Tongue (tissue), 2 donors: ENCODE data around the gene NKAIN2. TPM values are rescaled to one million over a fixed set of nuclear protein-coding genes. Genes with fewer than 3 reads are reported as not detected.
"Not testable (repeated sequence)": the region's sequence is repeated elsewhere in the genome, so short reads cannot be mapped to it uniquely, and the experiment has no call there.

ENCODE experiments used
- DNase-seq: peaks from one replicate; pipeline ENCODE4 v3.0.0-alpha.2; 2015
- total RNA-seq: library from RNA; depleted of rRNA; stranded (reverse); fragments of >200 nt; gene quantifications from one replicate; pipeline ENCODE4 v1.2.3, GENCODE V29; 2014

Gene NKAIN2
- total RNA-seq, 1 donor from 2014 or later, result 1.7 TPM

DNA sequence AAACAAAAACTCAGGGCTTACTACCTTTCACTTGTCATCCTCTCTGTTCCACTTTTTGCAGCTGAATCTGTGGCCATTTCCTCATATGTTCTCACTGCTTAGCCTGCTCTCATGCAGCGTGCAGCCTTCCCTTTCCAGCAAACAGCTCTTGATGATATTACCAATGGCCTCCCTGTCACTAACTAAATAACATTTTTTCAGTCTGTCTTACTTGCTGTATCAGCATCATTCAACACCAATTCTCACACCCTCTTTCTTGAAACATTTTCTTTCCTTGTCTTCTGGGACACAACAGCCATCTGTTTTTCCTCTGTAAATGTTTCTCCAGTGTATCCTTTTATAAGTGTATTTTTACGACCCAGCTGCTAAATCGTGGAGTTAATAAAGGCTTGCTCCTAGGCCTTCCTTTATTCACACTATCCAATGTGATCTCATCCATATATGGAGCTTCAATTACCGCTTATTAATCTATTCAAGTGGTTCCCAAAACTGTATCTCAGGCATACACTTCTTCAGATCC, 634.9 kb downstream of the NKAIN2 start:
- DNase-seq, result no peak

DNA sequence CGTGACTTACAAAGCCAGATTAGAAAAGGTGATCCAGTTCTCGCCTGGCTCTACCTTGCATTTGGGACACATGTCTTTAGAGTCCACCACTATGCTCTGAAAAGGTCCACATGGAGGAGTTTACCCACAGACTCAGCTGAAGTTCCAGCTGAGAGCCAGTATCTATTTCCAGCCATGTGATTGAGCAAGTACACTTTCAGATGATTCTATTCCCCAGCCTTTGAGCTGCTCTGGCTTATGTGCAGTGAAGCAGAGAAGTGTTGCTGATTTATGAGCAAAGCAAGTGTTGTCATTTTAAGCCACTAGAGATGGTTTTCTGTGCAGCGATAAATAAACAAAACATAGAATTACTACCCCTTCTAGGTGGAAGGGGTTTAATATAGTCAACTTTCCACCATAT, 637.8 kb downstream of the NKAIN2 start:
- no peak for DNase-seq

DNA sequence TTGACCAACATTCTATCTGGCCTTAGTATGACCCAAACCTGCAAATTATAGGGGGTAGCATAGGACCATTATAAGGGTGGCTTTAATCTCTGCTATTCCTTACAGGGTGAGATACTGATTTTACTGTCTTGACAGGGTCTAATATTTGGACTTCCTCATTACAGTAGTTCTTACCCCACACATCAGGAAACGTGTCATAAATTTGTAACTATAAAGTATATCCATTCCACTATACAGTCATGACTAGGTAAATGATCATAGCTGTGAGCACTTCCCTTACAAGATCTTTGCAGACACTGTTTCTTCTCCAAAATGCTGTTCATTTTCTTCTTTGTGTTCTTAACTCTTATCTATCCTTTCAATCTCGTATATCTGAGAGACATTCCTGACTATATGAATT, 639.9 kb downstream of the NKAIN2 start:
- no peak for DNase-seq

DNA sequence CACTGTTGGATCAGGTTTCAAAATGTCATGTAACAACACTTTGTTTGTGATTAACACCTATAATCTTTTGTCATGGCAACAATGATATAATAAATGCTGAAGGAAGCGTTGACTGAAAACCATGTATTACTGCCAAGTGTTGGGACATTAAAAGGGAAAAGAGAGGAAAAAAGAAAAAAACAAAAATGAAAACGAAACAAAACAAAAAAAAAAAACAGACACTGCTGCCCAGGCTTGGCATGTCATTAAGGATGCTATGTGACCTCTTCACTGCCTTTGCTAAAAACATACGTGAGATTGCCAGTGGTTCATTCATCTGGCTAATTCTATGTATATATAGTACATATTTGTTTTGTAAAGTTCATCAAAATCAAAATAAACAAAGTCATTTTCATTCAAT, 641.9 kb downstream of the NKAIN2 start:
- no peak for DNase-seq

DNA sequence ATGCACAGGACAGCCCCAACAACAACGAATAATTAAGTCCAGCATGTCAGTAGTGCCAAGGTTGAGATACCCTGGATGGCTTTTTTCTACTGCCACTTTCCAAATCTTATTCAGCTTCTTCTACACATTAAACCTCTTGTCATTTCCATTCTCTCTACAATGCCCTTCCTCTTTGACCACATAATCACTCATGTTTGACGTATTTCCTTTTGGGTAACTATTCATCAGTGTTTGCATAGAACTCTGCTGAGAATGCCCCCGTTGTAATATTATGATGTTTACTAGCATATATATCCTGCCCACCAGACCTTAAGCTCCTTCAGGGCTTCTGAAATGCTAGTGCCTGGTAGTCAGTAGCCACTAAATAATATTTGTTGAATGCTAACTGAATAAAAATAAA, 643.3 kb downstream of the NKAIN2 start:
- no peak for DNase-seq

DNA sequence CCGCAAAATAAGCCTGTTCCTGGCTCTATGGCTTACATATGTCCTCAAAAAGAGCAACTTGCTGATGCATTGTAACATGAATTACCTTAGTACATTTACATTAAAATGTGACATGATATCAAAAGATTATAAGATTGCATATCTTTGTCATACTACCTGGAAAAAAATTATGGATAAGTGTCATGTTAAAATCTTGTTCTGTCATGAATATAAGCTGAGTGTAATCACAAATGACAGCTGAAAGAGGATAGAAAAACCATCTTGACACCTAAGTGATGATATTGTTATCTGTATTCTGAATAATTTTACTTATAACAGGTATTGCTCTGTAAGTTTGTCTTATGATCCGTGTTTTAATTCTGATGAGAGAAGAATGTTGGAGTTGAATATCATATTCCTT, 655.6 kb downstream of the NKAIN2 start:
- no peak for DNase-seq

DNA sequence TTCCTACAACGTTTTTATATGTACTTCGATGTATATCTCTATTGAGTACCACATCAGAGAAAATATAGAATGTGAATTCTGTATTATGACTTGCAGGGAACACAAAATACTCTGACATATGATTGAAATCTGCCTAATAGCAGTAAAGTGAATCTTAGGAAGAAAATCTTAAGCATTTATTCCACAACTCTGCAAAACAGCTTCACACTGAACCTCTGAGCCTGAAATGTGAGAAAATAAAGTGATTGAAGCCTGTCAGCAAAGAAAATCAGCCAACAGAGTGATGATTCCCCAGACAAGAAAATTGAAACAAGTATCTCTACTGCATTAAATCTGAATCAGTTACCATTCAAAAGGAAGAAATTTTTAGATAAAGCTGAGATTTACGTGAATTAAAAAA, 659.1 kb downstream of the NKAIN2 start:
- DNase-seq, result no peak

DNA sequence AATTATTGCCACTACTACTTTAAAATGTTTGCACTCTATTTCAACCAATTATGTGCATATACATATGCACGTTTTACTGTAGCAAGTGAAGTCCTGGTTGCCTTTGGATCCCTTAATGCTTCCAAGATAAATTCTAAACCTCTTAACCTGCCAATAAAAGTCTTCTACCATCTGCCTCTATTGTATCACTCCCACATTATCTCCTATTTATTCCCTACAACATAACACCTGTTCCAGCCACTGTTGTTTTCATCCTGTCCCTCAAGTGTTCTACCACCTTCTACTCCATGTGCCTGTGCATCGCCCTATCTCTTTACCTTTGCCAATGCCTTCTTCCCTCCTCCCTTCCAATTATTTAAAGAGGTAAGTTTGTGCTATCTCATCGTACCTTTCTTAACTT, 659.6 kb downstream of the NKAIN2 start:
- DNase-seq, result no peak

DNA sequence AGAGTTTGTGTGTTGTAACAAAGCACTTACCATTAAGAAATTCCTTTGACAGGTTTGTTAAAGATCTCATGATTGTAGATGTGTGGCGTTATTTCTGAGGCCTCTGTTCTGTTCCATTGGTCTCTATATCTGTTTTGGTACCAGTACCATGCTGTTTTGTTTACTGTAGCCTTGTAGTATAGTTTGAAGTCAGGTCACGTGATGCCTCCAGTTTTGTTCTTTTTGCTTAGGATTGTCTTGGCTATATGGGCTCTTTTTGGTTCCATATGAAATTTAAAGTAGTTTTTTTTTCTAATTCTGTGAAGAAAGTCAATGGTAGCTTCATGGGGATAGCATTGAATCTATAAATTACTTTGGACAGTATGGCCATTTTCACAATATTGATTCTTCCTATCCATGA, 660.9 kb downstream of the NKAIN2 start:
- DNase-seq, result not testable (repeated sequence)

DNA sequence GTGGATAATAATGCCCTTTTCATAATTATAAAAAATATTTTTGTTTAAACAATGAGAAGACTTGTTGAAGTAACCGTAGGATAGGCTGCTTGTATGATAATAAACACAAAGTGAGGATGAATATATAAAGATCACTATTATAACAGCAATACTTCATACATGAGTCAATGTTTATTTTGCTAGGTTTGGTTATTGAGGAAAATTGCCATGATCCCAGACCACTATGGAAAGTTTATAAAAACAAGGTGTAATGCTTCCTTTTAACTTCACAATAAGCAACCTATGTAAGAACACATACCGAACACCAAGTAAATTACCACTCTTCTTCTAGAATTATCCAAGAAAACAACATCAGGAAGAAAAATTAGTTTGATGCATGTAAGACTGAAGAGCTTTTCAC, 663.3 kb downstream of the NKAIN2 start:
- no peak for DNase-seq

DNA sequence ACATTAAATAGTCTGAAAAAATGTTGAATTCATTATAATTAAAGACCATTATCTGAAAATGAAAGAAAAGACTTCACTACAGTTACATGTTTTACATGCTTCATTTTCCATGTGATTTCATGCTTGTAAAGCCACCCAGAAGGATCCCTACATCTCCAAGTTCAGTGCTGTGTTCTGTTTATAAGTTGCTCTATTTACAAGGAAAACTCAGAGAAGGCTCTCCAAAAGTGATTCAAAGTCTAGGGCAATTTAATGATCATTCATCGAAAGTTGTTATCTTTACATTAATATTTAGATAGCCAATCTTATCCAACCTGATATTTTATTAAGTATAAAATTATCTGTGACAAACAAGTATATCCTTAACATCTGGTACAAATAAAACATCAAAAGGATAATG, 663.7 kb downstream of the NKAIN2 start:
- DNase-seq, result no peak

DNA sequence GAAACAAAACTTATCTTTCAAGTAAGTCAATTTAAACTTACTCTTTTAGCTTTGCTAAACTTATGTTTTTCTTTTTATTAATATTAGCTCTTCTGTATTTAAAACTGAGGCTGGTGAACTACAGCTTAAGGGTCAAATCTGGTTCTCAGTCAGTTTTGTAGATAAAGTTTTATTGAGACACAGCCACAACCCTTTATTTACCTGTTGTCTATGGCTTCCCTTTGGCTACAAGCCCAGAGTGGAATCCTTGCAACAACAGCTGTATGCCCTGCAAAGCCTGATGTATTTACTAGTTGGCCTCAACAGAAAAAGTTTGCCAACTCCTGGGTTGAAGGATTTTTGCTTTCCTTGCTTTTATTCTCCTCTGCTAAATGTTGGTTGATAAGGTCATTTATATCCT, 667.1 kb downstream of the NKAIN2 start:
- no peak for DNase-seq

DNA sequence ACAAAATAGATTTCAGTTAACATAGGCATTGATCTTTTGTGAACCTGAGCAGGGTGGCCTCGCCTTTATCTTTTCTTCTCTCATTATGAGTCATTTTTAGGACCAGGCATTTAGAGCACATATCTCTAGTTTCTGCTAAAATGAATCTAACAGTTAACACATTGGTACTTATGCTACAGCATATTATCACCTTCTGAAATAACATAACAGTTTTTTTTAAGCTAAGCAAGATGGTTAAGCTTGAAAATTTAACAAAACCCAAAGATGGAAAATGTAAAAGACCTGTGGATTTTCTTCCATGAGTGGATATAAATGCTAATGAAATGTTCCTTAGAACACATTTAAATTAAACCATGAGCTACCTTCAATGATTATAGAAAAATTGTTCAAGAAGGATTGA, 671.5 kb downstream of the NKAIN2 start:
- DNase-seq, result no peak

DNA sequence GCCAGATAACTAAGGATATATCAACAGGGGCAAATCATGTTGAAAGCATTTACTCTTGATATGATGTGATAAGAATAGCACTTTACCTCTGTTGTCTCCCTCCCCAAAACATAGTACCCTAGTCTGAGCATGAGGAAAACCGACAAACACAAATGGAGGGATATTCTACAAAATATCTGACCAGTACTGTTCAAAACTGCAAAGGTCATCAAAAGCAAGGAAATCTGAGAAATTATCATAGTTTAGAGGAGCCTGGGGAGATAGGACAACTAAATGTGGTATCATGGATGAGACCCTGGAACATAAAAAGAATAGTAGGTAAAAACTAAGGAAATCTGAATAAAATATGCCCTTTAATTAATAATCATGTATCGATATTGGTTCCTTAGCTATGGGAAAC, 675.2 kb downstream of the NKAIN2 start:
- no peak for DNase-seq

DNA sequence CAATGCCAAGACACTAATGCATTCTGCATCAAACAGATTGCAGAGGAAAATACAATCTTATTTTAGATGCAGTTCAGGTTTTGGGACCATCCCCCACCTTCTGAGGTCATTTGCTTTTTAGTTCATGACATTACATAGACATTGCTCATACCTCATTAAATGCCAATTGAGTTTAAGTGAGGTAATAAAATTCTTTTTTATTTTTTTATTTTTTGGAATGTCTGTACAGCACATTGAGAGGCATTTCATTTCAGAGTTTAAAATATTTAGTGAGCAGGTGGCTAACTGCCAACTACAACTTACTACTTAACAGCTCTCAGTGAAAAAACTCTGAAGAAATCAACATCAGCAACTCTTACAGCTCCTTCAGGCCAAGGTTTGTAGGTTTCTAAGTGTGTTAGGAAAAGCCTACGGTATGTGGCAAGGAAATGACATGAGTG, 676.3 kb downstream of the NKAIN2 start:
- DNase-seq, result peak; percentile 19

DNA sequence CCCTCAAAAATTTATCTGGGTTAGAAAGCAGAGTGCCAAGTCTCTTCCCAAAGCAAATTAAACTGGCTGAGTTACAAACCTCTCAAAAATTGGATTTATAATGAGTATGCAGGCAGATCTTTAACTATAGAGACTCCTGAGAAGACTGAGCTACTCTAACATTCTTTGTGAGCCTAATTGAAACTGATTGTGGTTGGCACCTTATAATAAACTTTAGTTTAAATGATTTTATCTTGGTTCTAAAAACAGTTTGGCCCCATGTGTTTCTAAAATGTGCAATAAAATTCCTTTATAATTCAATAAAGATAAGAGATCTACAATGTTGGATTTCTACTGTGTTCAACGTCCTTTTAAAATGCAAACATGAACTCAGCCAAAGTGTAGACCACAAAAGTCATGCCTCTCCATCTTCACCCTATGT, 678.4 kb downstream of the NKAIN2 start:
- DNase-seq, result no peak

DNA sequence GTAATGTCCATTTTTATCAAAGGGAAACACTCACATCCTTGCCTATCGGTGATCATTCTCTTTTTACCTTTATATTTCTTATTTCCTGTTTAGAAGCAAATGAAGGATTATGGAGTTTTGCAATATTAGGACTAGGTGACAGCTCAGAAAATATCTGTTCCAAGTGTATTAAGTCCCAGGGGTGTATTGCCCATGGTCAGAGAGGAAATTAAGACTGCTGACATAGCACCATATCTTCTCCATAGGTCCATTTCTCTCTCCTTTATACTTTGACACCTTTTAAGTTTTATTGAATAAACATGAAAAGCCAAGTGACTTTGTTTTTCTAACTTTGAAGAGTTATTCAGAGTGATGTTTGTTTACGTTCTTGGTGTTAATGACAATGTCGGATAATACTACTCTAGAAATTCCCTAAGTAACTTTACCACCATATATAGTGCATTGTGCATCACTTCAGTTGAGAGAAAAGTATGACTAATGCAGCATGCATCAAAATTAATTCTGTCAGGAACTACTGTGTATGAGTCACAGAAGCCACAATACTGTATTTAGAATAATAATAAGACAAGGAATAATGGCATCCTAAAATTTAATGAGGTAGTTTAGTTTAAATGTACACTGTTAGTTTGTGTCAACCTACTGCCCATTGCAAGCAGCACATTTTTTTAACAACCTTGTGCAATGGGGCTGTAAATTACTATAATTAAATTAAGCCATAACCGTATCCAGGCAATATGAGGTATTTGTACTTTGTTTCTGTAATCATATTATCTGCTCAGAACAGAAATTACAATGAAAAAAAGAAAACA, 684.2 kb downstream of the NKAIN2 start:
- no peak for DNase-seq

DNA sequence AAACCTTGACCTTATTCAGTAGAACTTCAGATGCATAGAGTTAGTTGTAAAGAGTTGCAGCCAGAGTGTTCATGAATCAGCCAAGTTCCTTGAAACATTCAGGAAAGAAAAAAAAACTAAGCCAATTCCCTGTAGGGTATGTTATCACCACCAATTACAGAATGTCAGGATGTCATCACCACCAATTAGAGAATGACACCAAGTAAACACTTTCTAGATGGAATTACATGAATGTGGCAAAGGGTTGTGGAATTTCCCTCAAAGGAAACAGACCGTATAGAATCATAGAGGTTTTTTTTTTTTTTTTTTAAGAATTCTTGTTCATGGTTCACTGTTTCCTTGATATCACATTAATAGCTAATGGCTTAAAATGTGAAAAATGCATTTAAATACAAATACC, 686.5 kb downstream of the NKAIN2 start:
- no peak for DNase-seq

DNA sequence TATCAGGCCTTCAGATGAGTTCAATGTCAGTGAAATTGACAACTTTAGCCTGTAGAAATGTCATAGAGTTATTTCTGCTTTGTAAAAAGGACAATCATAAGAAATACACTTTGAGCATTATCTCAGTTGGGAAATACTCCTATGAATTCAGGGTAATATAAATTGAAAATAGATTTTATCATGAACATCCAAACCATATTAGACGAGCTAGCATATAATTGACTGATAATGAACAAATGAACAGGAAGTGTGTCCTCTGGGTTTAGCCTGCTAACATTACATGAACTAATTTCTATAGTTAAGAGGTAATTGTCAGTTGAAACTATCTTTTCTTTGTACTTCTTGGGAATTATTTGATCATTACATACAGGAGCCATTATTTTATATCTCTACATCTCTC, 689.6 kb downstream of the NKAIN2 start:
- DNase-seq, result no peak

DNA sequence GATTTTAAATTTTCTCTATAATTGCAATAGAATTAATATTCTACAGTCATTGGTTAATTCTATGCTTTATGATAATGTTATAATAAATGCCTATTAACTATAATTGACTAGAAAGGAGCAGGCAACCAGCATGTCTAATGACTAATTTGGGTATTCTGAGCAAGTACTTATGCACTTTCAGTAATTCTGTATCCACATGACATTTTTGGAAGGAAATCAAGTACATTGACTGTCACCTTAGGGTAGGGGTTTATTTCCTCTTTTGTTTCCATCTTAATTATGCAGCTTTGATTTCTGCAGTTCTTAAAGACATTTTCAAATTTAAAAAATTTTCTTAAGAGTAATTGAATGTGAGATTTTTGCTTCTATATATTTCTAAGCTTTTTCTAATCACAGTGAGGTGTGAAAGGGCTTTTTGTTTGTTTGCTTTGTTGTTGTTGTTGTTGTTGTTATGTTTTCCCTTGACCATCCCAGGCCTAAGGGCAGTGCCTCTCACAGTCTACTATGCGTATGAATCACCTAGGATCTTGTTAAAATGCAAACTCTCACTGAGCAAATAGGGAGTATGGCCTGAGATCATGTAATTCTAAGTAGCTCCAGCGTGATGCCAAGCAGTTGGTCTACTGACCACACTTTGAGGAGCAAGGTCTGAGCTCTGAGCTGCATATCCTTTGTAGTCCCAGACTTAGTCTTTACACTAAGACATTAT, 691.4 kb downstream of the NKAIN2 start:
- no peak for DNase-seq

DNA sequence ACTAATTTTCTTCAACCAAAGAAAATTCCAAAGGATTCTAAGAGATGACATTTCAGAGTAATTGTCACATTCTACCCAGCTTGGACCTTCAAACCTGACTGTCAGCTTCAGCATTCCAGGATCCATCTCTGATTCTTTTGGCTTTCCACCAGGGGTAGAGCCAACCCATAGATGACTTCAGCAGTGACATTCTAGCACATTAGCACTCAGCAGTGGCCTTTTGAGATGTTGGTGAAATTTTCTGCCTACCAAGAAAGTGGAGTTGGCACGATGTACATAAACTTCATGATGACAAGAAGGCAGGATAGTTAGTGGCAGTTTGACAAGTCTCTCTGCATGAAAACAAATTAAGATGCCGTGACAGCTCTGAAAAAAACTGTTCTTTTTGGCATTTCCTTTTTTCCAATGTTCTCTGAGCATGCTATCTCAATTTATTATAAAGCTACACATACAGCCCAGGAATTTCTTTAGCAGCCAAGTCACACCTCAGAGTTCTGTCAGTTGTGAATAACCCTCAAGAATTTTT, 692.1 kb downstream of the NKAIN2 start:
- no peak for DNase-seq

DNA sequence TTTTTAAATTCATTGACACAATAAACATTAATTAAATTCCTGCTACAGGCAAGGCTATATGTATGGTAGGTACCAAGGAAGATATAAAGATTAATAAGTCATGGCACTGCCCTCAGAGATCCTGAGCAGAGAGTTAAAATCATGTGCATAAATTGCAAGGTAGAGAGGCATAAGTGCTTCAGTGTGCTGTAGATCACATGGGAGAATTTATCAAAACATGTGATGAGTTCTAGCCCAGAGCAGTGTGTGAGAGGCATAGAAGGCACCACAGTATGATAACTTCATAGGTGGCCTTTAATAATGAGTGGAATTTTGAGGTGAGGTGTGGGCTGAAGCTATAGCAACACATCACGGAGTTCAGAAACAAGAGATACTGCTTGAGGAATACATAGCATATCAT, 692.7 kb downstream of the NKAIN2 start:
- no peak for DNase-seq

DNA sequence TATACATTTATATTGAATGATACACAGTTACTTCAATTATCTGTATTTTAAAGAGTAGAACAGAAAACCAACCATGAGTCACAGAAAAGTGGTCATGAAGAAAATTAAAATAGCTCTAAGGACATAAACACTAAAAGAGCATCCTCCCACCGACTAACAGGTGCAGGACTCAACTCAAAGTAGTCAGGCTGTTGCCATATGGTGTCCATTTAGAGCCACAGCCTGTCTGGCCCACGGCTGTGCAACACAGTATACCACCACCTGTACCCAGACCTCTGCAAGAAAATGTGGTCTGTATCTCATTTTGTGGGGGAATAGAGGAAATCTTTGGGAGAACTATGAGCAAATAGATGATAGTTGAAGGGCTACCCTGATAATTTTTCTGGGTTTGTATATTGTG, 708.8 kb downstream of the NKAIN2 start:
- no peak for DNase-seq

DNA sequence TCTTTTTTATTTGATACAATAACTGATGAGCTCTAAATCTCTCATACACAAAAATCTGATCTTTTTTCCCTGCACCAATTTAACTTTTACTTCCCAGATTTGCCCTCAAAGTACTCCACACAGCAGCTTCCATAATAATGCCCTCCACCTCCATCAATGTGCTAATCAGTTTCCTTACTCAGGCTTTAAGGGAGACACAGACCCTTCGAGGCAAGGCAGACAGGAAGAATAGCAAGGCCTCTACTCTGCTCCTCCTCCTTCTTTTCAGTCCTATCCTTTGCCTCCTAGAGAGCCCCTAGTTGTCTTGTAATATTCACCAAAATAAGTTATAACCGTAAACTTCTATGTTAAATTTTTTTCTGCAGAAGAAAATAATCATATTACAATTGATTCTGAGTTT, 713.7 kb downstream of the NKAIN2 start:
- no peak for DNase-seq
